ENCODE data around the gene HMCN2. TPM values are rescaled to one million over a fixed set of nuclear protein-coding genes. Genes with fewer than 3 reads are reported as not detected.

Gene HMCN2
- total and polyA plus RNA-seq, 2 donors (not counting 1 experiment from before 2014, with no cell fraction given): 0.01 TPM; not detected in 1

- H3K4me3 ChIP-seq (ENCODE audit: control extremely low read depth in 1 of 5, extremely low read depth in 1 of 5, insufficient read depth in 1 of 5, low read depth in 2 of 5, low read length in 4 of 5): no peak overlapping the region
- H3K27me3 ChIP-seq (replicated peaks in 1 of 4; ENCODE audit: control extremely low read depth in 1 of 4, control insufficient read depth in 3 of 4, insufficient read depth in 4 of 4, low read length in 3 of 4): peaks cover 0 to 2% (median 0%) of the 10 kb centered on the region in 4 experiments
- ATAC-seq (ENCODE audit: low read depth): no peak
- Mint-ChIP-seq H3K27ac (no peak overlapping the region), H3K4me3 (no peak overlapping the region), H3K4me1 (no peaks in the 10 kb centered on the region), H3K27me3 (peaks cover 9% of the 10 kb centered on the region), H3K9me3 (ENCODE audit: insufficient read depth) (no peaks in the 10 kb centered on the region)
- H4K20me1 ChIP-seq (ENCODE audit: control insufficient read depth, insufficient read depth, low read length, poor library complexity, severe bottlenecking): no peaks in the 10 kb centered on the region
- ChIA-PET CTCF (no interaction called here), POLR2A (no interaction called here)
- H3K9me3 ChIP-seq (ENCODE audit: control extremely low read depth in 1 of 3, control insufficient read depth in 2 of 3, insufficient read depth in 1 of 3, low read length in 2 of 3): no peaks in the 10 kb centered on the region
- DNase-seq: no peak
- TF ChIP-seq, protein P1, sequence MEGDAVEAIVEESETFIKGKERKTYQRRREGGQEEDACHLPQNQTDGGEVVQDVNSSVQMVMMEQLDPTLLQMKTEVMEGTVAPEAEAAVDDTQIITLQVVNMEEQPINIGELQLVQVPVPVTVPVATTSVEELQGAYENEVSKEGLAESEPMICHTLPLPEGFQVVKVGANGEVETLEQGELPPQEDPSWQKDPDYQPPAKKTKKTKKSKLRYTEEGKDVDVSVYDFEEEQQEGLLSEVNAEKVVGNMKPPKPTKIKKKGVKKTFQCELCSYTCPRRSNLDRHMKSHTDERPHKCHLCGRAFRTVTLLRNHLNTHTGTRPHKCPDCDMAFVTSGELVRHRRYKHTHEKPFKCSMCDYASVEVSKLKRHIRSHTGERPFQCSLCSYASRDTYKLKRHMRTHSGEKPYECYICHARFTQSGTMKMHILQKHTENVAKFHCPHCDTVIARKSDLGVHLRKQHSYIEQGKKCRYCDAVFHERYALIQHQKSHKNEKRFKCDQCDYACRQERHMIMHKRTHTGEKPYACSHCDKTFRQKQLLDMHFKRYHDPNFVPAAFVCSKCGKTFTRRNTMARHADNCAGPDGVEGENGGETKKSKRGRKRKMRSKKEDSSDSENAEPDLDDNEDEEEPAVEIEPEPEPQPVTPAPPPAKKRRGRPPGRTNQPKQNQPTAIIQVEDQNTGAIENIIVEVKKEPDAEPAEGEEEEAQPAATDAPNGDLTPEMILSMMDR (IDR thresholded peaks at IDR 0.05): no peak
- TF ChIP-seq EZH2 (IDR thresholded peaks at IDR 0.05; ENCODE audit: borderline replicate concordance, insufficient read depth, low read depth, low read length, poor library complexity, severe bottlenecking): no peak
- H3K79me2 ChIP-seq (ENCODE audit: control insufficient read depth, insufficient read depth, low read length): no peaks in the 10 kb centered on the region
- no peaks in the 10 kb centered on the region for H3K4me1 ChIP-seq (ENCODE audit: control insufficient read depth in 2 of 2, insufficient read depth in 2 of 2, low read length in 2 of 2)
- intact Hi-C loops (cut with micrococcal nuclease): no loop called here
- no peak overlapping the region for H3K27ac ChIP-seq (ENCODE audit: low read length in 2 of 2)
- WGBS (ENCODE audit: insufficient coverage): 76% methylated on average over 3 of the region's 5 CpGs
- H3K36me3 ChIP-seq (replicated peaks in 1 of 2; ENCODE audit: control extremely low read depth in 1 of 2, control insufficient read depth in 1 of 2, extremely low read depth in 1 of 2, insufficient read depth in 2 of 2, low read length in 1 of 2): no peaks in the 10 kb centered on the region
- H3K9ac ChIP-seq (ENCODE audit: low read length): no peak overlapping the region
- no peak overlapping the region for H2AFZ ChIP-seq (ENCODE audit: insufficient read depth, low read depth, low read length, poor library complexity, severe bottlenecking)
- no peak overlapping the region for H3K4me2 ChIP-seq (replicated peaks; ENCODE audit: low read depth, low read length, poor library complexity, severe bottlenecking)
Observed at GRCh38 chr9:130300739-130301138, 35.2 kb downstream of the HMCN2 start.

DNA sequence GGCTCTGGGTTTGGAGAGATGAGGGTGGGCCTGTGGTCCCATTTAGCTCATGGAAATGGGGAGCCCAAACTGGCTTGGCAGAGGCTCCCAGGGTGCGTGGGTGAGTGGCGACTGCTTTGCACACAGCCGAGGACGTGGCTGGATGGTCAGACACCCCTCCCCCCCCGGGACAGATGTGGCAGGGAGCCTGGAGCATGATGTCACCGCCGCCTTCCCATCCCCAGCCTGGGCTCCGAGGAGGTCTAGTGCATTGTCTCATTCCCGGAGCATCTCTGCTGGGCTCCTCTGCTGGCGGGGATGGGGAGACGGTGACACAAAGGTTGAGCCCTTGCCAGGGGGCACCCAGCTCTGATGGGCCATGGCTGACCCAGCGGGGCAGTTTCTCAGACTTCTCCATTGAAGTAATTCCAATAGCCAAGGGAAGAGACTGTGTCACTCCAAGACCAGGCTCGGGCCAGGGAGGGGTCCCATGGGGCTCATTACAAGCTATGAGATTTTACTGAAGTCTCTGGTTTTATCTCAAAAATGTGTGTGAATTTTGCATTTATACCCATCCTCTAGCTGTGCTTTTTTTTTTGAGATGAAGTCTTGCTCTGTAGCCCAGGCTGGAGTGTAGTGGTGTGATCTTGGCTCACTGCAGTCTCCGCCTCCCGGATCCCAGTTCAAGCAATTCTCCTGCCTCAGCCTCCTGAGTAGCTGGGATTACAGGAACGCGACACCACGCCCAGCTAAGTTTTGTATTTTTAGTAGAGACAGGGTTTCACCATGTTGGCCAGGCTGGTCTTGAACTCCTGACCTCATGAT lies 36.1 kb downstream of the HMCN2 start:
- no peak for DNase-seq
- no peak for ATAC-seq (ENCODE audit: low read depth)
- Histone ChIP-seq H2AFZ (ENCODE audit: insufficient read depth, low read depth, low read length, poor library complexity, severe bottlenecking) (no peak overlapping the region), H3K27me3 (replicated peaks in 1 of 4; ENCODE audit: control extremely low read depth in 1 of 4, control insufficient read depth in 3 of 4, insufficient read depth in 4 of 4, low read length in 3 of 4) (peaks cover 0 to 2% (median 0%) of the 10 kb centered on the region in 4 experiments), H3K4me3 (ENCODE audit: control extremely low read depth in 1 of 5, extremely low read depth in 1 of 5, insufficient read depth in 1 of 5, low read depth in 2 of 5, low read length in 4 of 5) (no peak overlapping the region), H3K79me2 (ENCODE audit: control insufficient read depth, insufficient read depth, low read length) (no peaks in the 10 kb centered on the region), H3K36me3 (replicated peaks in 1 of 2; ENCODE audit: control extremely low read depth in 1 of 2, control insufficient read depth in 1 of 2, extremely low read depth in 1 of 2, insufficient read depth in 2 of 2, low read length in 1 of 2) (no peaks in the 10 kb centered on the region), H3K4me1 (ENCODE audit: control insufficient read depth in 2 of 2, insufficient read depth in 2 of 2, low read length in 2 of 2) (no peaks in the 10 kb centered on the region), H3K4me2 (replicated peaks; ENCODE audit: low read depth, low read length, poor library complexity, severe bottlenecking) (no peak overlapping the region), H3K9me3 (ENCODE audit: control extremely low read depth in 1 of 3, control insufficient read depth in 2 of 3, insufficient read depth in 1 of 3, low read length in 2 of 3) (no peaks in the 10 kb centered on the region), H3K27ac (ENCODE audit: low read length in 2 of 2) (no peak overlapping the region), H4K20me1 (ENCODE audit: control insufficient read depth, insufficient read depth, low read length, poor library complexity, severe bottlenecking) (no peaks in the 10 kb centered on the region), H3K9ac (ENCODE audit: low read length) (no peak overlapping the region)
- TF ChIP-seq, protein P1 (IDR thresholded peaks at IDR 0.05): no peak
- no peak overlapping the region for H3K4me3 Mint-ChIP-seq
- no peaks in the 10 kb centered on the region for H3K4me1 Mint-ChIP-seq
- no peaks in the 10 kb centered on the region for H3K9me3 Mint-ChIP-seq (ENCODE audit: insufficient read depth)
- CTCF ChIA-PET: no interaction called here
- no peak overlapping the region for H3K27ac Mint-ChIP-seq
- intact Hi-C loops (cut with micrococcal nuclease): no loop called here
- POLR2A ChIA-PET: interaction anchor here (0.6 kb wide), 1 partner anchor 35 kb away, joined by 3 read pairs; no protein-coding TSS in a partner anchor
- peaks cover 7% of the 10 kb centered on the region for H3K27me3 Mint-ChIP-seq
- WGBS (ENCODE audit: insufficient coverage): 86% methylated on average over 16 of the region's 18 CpGs
